Urinary bladder (tissue), 4 donors: ENCODE results near the gene PLCD3. TPM values are rescaled to one million over a fixed set of nuclear protein-coding genes. Genes with fewer than 3 reads are reported as not detected.
A peak's percentile ranks its signal among the peaks of the same experiment; 100 is the strongest.

Experiments
- DNase-seq: peaks from one replicate; pipeline ENCODE4 v3.0.0-alpha.2; 2015; ENCODE audit errors: extremely low spot score
- H3K27ac ChIP-seq: one replicate; pipeline ENCODE4 v1.5.1; 2013; ENCODE audit warnings: low read depth, mild to moderate bottlenecking, moderate library complexity
- H3K36me3 ChIP-seq: one replicate; pipeline ENCODE4 v1.6.1; 2013; ENCODE audit warnings: mild to moderate bottlenecking, moderate library complexity; ENCODE audit not compliant: insufficient read depth
- H3K4me1 ChIP-seq: one replicate; pipeline ENCODE4 v1.6.1; 2013; ENCODE audit warnings: mild to moderate bottlenecking, moderate library complexity; ENCODE audit not compliant: insufficient read depth
- H3K4me3 ChIP-seq: one replicate; pipeline ENCODE4 v1.5.1; 2013; ENCODE audit warnings: low read depth, low read length
- WGBS: extraction: QIAGEN DNeasy Blood & Tissue Kit; methylation state at CpG from one replicate; pipeline ENCODE4 v1.1.7; 2013; 5-methylcytosine and 5-hydroxymethylcytosine counted together
- polyA plus RNA-seq: library from polyadenylated mRNA; stranded (reverse); fragments of 200-250 nt; gene quantifications from one replicate; pipeline ENCODE4 v1.2.3, GENCODE V29; 2013
- total RNA-seq: library from RNA; depleted of rRNA; stranded (reverse); fragments of >200 nt; gene quantifications from one replicate; pipeline ENCODE4 v1.2.3, GENCODE V29; 2014
- donor health status: healthy with polysubstance abuse.
- donor health status: healthy.

PLCD3 gene
- total and polyA plus RNA-seq, 2 donors, result 18.1 to 84.1 TPM

- no peak for DNase-seq
- Histone ChIP-seq H3K27ac (peak overlapping the region; percentile 83), H3K36me3 (no peaks in the 10 kb centered on the region), H3K4me1 (no peaks in the 10 kb centered on the region), H3K4me3 (no peak overlapping the region)
- WGBS, result 62% methylated on average over 15 of the region's 15 CpGs
These were observed 8.2 kb downstream of the PLCD3 start for GRCh38 chr17:45123930-45124796.

DNA sequence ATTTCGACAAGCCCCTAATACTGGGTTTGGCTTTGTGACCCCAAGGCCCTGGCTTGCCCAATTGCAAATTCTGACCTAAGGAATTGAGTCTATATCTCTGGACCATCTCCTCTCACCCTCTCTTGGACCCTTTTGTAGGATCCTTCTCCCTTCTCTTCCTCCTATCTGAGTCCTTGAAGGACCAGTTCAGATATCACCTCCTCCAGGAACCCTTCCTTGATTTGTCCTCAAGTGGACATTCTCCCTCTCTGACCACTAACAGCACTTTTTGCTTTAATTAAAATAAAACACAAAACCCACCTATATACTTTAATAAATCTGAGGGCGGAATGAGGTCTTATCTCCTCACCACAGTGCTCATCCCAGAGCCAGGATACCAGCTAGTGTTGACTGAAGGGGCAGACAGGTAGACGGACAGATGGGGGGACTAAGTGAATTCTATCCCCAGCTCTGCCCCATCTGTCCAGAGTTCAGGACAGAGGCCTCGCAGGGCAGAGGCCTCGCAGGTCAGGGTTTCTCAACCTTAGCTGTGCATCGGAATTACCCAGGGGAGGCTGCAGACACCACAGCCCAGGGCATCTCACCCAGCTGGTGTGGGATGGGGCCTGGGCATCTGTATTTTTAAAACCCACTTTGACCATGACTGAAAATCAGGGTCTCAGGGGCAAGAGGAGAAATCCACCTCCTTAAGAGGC is 9.1 kb downstream of the PLCD3 start:
- Histone ChIP-seq H3K27ac (peak overlapping the region; percentile 77), H3K36me3 (no peaks in the 10 kb centered on the region), H3K4me1 (no peaks in the 10 kb centered on the region), H3K4me3 (no peak overlapping the region)
- DNase-seq, result no peak
- 88% methylated on average over 6 of the region's 6 CpGs for WGBS

DNA sequence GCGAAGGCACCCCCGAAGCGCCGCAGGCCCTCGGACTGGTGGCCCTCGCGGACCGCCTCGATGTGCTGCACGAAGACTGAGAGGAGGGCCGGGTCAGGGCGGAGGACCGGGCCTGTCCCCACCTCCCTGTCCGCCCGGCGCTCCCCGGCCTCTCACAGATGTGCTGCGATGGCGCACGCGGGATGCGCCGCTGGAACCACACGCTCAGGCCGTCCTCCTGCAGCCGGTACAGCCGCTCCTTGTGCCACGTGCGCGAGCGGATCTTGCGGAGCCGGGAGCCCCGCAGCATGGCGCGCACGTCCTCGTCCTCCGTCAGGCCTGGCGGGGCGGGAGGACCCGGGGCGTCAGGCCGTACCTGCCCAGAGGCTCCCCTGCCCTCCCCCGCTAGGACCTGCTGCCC is 11.3 kb downstream of the PLCD3 start:
- Histone ChIP-seq H3K4me1 (no peaks in the 10 kb centered on the region), H3K36me3 (no peaks in the 10 kb centered on the region), H3K27ac (no peak overlapping the region), H3K4me3 (no peak overlapping the region)
- WGBS, result 69% methylated on average over 45 of the region's 45 CpGs
- no peak for DNase-seq

DNA sequence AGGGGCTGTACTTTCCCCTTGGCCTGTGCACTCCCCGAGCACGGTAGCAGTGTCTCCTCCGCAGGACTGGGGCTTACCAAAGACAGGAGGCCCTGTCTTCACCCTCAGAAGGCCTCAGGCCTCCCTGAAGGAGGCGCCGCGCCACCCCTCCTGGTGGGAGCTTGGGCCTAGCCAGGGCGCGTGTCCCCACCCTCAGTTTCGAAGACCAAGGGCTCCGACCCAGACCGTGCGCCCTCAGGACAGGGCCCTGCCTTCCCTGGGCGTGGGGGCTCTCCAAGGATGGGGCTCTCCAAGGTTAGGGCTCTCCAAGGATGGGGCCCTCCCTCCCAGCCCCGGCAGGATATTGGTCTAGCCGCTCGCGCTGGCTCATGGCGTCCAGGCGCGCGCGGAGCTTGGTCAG is 11.8 kb downstream of the PLCD3 start:
- WGBS, result 89% methylated on average over 22 of the region's 22 CpGs
- Histone ChIP-seq H3K4me3 (no peak overlapping the region), H3K27ac (no peak overlapping the region), H3K36me3 (no peaks in the 10 kb centered on the region), H3K4me1 (no peaks in the 10 kb centered on the region)
- no peak for DNase-seq

DNA sequence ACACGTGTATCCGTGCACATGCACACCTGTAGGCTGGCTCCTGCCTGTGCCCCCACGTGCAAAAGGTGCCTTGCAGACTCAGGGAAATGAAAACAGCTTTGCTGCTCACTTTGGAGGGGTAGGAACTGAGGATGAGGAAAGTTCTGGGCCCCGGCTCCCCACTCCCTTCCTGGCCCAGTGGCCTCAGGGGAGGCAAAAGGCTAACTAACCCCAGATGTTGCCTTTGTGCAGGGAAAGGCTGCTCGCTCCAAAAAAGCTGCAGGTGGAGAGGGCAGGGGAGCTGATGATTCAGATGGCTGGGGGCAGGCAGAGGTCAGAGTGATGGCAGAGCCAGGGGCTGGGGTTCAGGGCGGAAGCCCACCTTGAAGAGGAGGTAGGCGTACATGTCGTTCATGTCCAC is 12.4 kb downstream of the PLCD3 start:
- WGBS, result 84% methylated on average over 8 of the region's 8 CpGs
- H3K27ac ChIP-seq, result no peak overlapping the region
- no peaks in the 10 kb centered on the region for H3K36me3 ChIP-seq

DNA sequence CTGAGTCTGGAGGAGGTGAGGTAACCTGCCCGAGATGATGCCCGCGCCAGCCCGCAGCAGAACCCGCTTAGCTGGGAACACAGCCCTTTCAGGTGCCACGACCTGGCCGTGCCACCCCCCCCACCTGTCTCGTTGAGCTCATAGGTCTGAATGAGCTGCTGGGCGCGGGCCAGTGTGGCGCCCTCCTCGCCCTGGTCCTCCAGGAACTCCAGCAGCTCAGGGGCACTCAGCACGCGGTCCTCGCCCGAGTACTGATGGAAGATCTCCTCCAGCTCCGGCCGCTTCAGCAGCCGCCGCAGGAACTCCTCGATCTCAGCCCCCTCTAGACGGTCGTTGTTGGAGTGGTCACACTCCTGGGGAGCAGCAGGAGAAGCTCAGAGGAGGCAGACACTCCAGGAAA is 13.6 kb downstream of the PLCD3 start:
- 92% methylated on average over 23 of the region's 23 CpGs for WGBS
- no peaks in the 10 kb centered on the region for H3K4me1 ChIP-seq
- H3K27ac ChIP-seq, result no peak overlapping the region
- no peak for DNase-seq
- no peaks in the 10 kb centered on the region for H3K36me3 ChIP-seq
- no peak overlapping the region for H3K4me3 ChIP-seq

More for the DNA sequence above, 12.4 kb downstream of the PLCD3 start:
- DNase-seq, result no peak
- no peaks in the 10 kb centered on the region for H3K4me1 ChIP-seq
- no peak overlapping the region for H3K4me3 ChIP-seq

DNA sequence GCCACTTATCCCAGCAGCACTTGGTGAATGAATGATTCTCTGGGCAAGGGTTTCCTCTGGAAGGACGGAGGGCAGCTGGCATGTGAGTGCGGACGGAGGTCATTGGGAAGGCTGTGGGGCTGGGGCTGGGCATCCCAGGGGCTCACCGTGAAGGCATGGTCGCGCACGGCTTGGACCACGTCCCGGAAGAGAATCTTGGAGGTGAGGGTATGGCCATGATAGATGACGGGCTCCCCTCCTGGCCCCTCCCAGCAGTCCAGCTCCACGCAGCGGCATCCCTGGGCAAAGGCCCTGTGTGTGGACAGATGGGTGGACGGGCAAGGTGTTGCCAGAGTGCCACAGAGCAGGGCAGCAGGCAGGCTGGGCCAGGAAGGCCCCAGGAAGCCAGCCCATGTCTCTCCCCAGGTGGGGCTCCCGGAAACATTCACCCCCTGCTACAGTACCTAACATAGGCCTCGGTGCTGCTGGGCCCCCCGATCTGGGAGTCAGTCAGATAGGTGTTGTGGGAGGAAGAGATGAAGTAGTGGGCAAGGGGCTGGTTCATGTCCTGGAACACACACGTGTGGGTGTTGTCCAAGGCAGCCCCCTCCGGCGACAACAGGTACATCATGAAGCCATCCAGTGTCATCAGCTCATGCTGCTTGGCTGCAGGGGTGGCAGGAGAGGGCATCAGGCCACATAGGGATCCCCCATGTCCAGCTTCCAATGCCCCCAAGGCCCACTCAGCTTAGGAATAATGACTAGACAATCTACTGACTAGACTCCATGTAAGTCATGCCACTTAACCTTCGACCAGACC is 14.3 kb downstream of the PLCD3 start:
- Histone ChIP-seq H3K27ac (no peak overlapping the region), H3K4me3 (no peak overlapping the region), H3K36me3 (no peaks in the 10 kb centered on the region), H3K4me1 (no peaks in the 10 kb centered on the region)
- no peak for DNase-seq
- WGBS, result 93% methylated on average over 20 of the region's 20 CpGs

- 95% methylated on average over 4 of the region's 4 CpGs for WGBS
- no peaks in the 10 kb centered on the region for H3K4me1 ChIP-seq
- H3K4me3 ChIP-seq, result no peak overlapping the region
- no peaks in the 10 kb centered on the region for H3K36me3 ChIP-seq
- no peak for DNase-seq
- no peak overlapping the region for H3K27ac ChIP-seq
These were observed 15.0 kb downstream of the PLCD3 start for GRCh38 chr17:45117334-45117733.

GRCh38 chr17:45116434-45117016 is 15.8 kb downstream of the PLCD3 start:
- H3K4me3 ChIP-seq, result no peak overlapping the region
- WGBS, result 88% methylated on average over 10 of the region's 10 CpGs
- no peak overlapping the region for H3K27ac ChIP-seq
- DNase-seq, result no peak
- no peaks in the 10 kb centered on the region for H3K4me1 ChIP-seq
- H3K36me3 ChIP-seq, result no peaks in the 10 kb centered on the region

DNA sequence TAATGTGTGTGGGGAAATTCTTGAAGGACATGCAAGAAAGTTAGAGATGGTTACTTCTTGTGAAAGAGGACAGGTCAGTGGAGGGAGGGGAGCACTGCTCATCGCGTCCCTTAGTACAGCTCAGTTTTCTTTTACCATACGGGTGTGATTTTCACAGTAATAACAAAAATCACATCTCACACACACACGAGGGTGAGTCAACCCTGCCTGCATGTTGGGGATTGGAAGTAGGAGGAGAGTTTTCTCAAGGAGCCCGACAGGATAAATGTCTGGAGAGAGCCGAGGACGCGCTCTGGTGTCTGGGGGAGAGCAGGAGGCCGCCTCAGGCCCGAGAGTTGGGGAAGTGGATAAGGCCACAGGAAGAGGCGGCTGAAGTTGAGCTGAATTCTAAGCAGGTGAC is 16.4 kb downstream of the PLCD3 start:
- H3K36me3 ChIP-seq, result no peaks in the 10 kb centered on the region

GRCh38 chr17:45115015-45115625 is 17.2 kb downstream of the PLCD3 start:
- Histone ChIP-seq H3K36me3 (no peaks in the 10 kb centered on the region), H3K4me1 (no peaks in the 10 kb centered on the region)

More for the DNA sequence above, 16.4 kb downstream of the PLCD3 start:
- Histone ChIP-seq H3K27ac (no peak overlapping the region), H3K4me1 (no peaks in the 10 kb centered on the region), H3K4me3 (no peak overlapping the region)
- no peak for DNase-seq
- WGBS, result 80% methylated on average over 11 of the region's 11 CpGs

GRCh38 chr17:45114117-45114932 is 18.0 kb downstream of the PLCD3 start:
- no peak overlapping the region for H3K27ac ChIP-seq
- no peak overlapping the region for H3K4me3 ChIP-seq
- no peaks in the 10 kb centered on the region for H3K36me3 ChIP-seq
- WGBS, result 87% methylated on average over 19 of the region's 19 CpGs
- no peak for DNase-seq
- H3K4me1 ChIP-seq, result no peaks in the 10 kb centered on the region

More at GRCh38 chr17:45115015-45115625, 17.2 kb downstream of the PLCD3 start:
- Histone ChIP-seq H3K4me3 (no peak overlapping the region), H3K27ac (no peak overlapping the region)
- 83% methylated on average over 26 of the region's 26 CpGs for WGBS
- no peak for DNase-seq
